Stimulated activated CD4-positive, alpha-beta T cell treated with anti-CD3 and anti-CD28 coated beads, Interleukin-4, amount 100 ng/mL, for 4 hours (primary cell): ENCODE results near the gene HSPA9.
"Not testable (repeated sequence)": the region's sequence is repeated elsewhere in the genome, so short reads cannot be mapped to it uniquely, and the experiment has no call there.

ENCODE experiments used
- DNase-seq, 2 experiments: peaks; one replicate each; pipeline ENCODE4 v3.0.0-alpha.2; 2020

Gene HSPA9

DNA sequence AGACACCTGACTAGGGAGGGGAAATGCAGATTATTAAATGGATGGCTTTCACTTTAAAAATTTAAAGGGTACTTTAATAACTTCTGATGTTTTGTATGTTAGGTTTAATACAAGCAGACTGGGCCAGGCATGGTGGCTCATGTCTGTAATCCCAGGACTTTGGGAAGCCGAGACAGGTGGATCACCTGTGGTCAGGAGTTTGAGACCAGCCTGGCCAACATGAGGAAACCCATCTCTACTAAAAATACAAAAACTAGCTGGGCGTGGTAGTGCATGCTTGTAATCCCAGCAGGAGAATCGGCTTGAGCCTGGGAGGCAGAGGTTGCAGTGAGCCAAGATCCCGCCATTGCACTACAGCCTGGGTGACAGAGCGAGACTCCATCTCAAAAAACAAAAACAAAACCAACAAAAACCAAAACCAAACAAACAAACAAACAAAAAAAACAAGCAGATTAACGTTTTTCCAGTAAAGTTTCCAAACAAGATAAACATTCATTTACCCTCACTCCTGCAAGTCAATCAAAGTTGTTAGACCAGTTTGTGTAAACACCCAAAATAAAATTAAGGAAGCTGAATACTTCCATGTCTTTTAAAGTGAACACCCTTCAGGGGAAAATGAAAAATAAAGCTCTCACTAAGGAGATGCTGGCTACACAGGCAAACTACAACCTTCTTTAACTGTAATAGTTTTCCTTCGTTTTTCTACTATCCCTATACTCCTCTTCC lies 46.3 kb downstream of the HSPA9 start:
- no peak for DNase-seq

DNA sequence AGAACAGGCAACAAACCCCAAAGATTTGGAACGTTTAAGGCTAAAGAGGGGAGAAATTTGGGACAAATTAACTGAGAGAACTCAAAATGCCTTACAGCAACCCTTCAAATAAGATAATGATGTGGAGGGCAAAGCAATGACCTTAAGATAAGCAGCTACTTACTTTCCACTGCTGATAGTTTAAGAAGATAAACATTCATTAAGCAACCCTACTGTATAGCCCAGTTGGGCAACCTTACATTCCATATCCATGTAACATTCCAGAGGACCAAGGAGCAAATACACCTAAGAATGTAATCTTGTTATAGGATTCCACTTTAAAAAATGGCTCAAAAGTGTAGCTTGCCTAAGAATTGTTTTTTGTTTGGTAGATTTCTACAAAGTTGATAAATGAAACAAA lies 47.0 kb downstream of the HSPA9 start:
- no peak for DNase-seq

DNA sequence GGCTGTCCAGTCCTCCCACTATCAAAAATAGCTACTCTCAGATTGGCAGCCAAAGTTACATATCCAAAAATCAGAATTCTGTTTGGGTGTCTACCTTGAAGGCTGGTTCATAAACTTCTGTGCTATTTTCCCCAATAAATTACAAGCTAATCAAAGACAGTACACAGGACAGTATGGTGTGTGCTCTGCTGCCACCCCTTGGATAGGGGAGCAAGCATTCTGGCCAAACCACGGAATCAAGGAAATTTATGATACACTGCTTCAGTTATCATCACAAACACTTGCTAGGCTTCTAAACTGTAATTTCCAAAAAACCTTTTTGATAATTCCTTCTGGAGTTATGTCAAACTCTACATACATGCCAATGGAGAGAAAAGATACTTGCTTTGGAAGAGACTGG lies 48.0 kb downstream of the HSPA9 start:
- no peak for DNase-seq

DNA sequence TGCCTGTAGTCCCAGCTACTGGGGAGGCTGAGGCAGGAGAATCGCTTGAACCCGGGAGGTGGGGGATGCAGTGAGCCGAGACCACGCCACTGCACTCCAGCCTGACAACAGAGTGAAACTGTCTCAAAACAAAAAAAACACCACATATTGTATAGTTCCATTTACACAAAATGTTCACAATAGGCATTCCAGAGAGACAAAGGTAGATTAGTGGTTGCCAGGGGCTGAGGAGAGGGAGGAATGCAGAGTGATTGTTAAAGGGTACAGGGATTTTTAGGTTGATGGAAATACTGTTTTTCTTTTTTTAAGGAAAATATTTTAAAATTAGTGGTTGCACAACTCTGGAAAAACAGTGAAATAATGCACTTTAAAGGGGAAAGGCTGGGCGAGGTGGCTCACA lies 51.8 kb downstream of the HSPA9 start:
- DNase-seq: no peak

DNA sequence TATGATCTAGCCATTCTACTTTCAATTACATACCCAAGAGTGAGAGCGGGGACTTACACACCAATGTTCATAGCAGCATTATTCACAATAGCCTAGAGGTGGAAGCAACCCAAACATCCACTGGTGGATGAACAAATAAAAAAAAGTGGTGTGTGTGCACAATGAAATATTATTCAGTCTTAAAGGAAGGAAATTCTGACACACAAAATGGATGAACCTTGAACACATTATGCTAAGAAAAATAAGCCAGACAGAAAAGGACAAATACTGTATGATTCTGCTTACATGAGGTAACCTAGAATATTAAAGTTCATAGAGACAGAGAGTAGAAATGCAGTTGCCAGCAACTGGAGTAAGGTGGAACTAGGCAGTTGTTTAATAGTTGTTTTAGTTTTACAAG lies 54.2 kb downstream of the HSPA9 start:
- no peak for DNase-seq

DNA sequence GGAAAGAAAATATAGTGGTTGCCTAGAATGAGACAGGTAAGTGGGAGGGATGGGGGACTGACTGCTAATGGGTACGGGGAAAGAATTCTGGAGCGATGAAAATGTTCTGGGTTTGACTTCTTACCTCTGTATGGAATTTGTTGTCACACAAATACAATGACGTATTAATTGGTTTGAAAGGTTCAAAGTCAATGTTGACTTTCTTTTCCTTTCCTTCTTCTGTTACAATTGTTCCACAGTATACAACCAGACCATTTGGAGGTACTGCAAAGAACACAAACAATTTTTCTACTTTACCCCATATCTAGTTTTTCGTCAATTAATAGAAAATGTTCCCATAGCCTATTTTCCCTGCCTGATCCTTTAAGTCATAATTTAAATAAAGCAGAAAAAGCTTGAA lies 57.8 kb downstream of the HSPA9 start:
- no peak for DNase-seq

DNA sequence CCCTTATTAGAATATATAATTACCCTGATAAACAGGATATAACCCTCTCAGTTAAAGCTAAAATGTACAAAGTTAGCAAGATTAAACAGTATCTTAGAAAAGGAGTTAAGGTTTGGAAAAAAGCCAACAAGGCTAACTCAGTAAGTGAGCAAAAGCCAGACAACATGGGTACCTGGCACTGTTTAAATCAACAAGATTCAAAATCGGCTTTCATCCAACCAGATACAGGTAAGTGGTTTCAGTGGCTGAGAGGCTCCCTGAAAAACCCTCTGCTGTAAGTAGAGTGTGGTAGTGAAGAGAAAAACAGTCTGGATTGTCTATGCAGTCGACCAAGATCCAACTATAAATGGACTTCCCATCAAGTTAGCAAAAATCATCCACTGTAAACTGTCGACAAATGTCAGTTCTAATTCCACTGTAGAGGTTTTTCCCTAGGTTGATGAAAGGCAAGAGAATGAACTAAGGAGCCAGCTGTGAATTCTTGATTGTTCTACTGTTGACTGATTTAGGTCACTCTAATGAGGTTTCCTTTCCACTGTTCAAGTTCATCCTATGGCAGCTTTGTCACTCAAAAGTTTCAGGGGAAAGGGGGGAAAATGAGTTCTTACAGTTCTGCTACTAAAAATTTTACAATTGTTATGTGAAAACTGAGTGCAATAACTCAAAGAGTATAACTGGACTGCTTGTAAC lies 59.5 kb downstream of the HSPA9 start:
- no peak for DNase-seq

DNA sequence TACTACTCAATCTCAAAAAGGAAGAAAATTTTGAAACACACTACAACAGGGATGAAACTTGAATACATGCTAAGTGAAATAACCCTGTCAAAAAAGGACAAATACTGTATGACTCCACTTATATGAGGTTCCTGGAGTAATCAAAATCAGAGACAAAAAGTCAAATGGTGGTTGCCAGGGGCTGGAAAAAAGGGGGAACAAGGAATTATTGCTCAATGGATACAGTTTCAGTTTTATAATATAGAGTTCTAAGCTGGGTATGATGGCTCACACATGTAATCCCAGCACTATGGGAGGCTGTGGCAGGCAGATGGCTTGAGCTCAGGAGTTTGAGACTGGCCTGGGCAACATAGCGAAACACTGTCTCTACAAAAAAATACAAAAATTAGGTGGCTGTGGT lies 61.2 kb downstream of the HSPA9 start:
- DNase-seq: no peak

DNA sequence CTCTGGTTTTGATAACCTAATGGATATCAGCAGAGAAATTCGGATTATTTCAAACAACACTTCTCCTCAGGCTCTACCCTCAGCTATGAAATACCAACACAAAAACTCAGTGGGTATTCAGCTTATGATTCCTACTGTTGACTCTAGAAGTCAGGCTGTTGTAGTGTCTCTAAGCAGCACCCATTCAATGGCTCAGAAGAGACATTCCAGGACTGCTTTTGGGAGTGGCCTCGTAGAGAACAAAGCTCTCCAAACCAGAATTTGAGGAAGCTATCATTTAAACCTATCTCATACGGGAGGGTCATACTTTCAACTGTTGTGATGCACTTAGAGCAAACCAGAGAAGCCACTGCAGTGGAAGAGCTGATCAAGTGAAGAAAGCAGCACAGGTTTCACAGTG lies 66.2 kb downstream of the HSPA9 start:
- DNase-seq: no peak

DNA sequence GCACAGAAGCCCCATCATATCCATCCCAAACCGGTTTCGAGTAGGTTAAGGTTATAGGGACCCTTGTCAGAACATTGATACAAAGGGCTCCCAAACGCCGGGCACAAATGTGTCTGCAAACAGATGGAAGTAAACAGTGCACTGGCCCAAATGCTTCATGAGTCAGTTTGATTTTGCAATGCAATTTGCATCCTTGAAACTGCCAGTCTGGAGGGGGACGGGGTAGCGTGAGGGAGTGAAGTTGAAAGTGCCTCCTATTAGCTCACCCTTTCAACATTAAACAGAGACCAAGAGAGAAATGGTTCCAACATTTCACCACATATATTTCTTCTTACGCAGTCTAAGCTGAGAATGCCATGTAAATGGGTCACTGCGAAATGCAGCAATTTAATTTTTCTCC lies 67.7 kb downstream of the HSPA9 start:
- DNase-seq: not testable (repeated sequence)

DNA sequence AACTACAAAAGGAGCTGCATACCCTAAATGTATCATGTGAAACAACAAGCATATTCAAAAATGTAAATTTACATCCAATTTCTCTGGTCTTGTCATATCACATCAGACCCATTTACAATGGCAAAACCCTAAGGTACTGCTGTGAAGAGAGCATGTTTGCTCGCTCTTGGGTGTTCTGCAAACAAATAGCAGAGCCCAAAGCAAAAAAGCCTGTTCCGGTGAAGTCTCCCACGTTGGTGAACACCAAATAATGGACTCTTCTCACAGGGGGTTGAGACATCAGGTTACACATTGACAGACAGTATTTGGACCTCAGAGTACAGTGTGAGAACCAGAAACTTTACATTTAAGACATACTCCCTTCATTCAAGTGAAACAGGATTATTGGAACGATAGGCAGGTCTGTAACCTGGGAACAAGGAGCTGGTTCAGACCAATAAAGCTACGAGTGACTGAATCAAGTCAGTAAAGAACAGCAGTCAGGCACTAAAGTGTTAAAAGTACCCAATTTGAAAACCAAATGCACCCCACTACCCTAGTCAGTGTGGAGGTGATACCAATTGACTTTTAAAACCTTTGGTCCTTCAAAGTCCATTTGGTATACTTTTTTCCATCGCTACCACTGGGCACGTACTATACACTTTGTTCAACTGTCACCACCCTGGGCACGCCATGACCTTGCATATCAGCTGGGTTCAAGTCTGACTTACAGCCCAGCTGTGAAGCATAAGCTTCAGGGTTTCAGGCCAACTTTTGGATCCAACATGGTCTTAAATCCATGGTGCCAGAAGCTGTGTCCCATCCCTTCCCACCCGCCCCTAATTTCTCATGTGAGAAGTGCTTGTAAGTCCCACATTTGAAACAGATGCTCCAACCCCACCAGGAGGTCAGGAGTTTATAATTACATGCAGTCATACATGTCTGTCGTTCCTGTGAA lies 68.6 kb downstream of the HSPA9 start:
- DNase-seq: no peak

DNA sequence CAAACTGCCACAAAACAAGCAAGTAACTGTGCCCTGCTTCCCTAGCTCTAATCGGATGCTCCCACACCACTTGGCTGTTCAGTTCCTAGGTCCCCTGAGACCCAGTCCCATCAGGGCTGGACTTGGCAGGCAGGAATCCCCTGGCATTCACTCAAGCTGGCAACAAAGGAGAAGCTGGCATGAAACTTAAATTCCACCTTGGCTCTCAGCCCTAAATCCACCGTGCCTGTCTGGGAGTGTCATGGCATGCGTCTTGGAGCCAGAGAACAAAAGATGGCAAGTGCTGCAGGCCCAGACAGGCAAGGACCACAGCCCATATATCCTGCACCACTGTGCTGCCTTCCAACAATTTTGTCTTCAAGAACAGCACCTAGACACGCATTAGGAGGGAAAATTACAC lies 70.4 kb downstream of the HSPA9 start:
- no peak for DNase-seq
